HG03139 (cell line): ENCODE measurements around the gene RANBP10.
"Not testable (repeated sequence)": the region's sequence is repeated elsewhere in the genome, so short reads cannot be mapped to it uniquely, and the experiment has no call there.

ENCODE experiments used
- ATAC-seq: cut with Tn5 transposase; IDR thresholded peaks from one replicate; pipeline ENCODE4 v1.9.1; 2021; ENCODE audit not compliant: unreplicated experiment

Gene RANBP10

DNA sequence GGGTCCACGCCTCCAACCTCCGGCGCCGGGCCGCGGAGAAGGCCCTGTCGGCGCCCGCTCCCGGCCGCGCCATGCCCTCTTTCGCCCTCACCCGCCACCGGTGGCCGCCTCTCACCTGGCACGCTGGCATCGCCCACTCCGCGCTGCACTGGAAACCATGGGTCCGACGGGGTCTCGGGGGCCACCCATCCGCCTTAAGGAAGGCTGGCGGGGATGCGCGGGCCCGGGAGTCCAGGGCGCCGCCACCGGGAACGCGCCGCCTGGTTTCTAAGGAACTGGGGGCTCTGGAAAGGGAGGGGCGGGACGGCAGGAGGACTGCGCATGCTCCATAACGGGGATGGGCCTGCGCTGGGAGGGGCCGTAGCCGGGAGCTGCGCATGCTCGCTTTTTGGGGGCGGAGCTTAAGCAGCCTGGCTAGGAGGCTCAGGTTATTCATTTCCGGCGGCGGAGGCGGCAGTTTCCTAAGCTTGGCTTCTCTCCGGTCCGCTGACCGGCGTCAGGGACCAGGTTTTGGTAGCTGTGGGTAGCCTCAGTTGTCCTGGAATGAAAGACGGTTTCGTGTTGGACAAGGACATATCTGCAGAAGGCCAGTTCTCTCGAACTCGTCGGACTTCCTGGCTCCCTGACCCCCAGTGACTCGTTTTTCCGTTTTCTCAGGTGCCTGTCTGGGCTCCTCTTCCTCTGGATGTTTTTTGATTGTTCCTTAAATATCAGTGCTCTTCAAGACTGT is 87.1 kb downstream of the RANBP10 start, which contains the start of gene GFOD2:
Gene GFOD2, minus strand, starts transcription at position 269 of the 730 bp plus-strand sequence. CDS start 33,601 bp downstream, outside the sequence.
- ATAC-seq: peak; percentile 64

DNA sequence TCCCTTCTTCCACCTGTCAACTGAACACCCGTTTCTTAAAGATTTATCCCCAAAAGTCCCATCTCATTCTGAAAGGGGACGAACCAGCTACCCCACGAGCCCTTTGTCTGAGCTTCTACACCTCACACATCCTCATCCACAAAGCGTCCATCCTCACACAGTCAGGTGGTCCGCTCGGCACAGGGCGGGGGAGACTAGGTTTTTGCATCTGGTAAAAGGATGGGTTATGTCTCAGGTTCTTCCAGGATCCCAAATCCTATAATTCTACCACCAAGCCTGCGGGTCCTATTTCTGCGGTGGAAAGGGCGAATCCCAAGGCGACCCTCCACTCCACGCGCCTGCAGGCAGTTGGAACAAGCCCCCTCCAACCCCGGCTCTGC is 87.7 kb downstream of the RANBP10 start:
- no peak for ATAC-seq

DNA sequence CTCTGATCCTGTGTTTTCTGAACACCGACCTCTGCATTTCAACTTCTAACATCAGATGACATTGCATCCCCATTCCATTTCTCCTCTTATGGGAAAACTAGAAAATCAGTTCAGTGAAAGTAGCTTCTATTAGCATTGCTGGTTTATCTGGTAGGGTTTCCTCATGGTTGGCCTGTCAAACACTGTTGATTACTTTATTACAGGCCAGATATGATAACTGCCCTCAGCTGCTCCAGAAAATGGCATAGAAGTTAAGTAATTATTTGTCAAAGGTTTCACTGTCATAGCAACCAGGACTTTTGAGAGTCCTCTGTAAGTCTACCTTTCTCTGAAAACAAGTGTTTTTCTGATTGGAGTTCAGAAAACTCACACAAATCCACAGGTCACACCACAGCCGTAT is 90.3 kb downstream of the RANBP10 start:
- ATAC-seq: no peak

DNA sequence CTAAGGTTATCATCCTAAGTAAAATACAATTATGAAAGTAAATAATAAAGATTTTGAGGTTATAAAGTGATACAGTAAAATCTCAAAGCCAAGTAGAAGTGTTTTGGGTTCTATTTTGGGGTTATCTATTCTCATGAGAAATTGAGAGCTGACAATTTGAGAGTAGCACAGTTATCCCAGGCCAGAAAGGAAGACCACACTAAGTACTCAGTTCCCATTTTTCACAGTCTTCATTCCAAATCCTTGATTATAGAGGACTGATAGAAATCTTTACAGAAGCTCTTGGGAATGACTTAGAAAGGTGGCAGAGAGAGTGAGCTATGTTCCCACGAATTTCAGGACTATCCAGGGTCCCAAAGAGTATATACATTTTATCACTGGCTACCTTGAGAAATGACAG is 91.8 kb downstream of the RANBP10 start:
- ATAC-seq: no peak

DNA sequence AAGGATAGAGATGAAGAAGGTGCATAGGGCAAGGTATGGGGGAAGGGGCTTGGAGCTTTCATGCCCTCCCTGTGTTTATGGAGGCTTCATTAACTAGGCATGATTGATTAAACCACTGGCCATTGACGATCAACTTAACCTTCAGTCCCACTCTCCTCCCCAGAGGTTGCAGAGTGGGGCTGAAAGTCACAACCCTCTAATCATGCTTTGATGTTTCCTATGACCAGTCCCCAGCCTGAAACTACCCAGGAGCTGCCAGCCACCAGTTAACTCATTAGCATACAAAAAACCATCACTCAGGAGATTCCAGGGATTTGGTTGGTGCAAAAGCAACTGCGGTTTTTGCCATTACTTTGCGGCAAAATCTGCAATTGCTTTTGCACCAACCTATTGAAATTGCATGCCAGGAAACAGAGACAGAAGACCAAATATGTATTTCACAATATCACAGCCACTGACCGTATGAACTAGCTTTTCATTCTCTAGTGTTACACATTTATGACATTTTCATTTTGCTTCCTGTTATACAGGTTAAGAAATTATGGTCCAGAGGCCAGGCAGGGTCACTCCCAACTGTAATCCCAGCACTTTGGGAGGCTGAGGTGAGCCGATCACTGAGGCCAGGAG is 92.6 kb downstream of the RANBP10 start:
- no peak for ATAC-seq

DNA sequence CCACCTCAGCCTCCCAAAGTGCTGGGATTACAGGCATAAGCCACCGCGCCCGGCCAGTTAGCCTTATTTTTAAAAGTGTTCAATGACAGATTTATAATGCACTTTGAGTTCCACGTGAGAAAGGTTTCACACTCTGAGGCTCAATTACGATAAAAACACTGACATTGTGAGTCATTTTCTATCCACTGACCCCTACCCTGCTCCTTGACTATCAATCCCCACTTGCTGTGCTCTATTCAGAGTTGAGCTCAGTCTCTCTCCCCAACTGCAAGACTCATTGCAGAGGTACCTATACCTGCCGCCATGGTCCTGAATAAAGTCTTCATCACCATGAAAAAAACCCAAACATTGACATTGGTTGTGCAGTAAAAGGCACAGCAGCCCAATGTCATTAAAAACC is 95.8 kb downstream of the RANBP10 start:
- ATAC-seq: no peak

DNA sequence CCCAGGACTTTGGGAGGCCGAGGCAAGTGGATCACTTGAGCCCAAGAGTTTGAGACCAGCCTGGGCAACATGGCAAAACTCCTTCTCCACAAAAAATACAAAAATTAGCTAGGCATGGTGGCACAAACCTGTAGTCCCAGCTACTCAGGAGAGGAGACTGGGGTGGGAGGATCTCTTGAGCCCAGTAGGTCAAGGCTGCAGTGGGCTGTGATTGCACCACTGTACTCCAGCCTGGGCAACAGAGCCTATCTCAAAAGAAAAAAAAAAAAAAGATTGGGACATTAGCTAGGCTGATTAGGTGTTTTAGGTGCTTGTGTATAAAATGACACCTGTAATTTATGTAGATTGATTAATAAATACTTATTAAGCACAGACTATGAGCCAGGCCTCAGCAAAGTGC is 97.3 kb downstream of the RANBP10 start:
- ATAC-seq: no peak

DNA sequence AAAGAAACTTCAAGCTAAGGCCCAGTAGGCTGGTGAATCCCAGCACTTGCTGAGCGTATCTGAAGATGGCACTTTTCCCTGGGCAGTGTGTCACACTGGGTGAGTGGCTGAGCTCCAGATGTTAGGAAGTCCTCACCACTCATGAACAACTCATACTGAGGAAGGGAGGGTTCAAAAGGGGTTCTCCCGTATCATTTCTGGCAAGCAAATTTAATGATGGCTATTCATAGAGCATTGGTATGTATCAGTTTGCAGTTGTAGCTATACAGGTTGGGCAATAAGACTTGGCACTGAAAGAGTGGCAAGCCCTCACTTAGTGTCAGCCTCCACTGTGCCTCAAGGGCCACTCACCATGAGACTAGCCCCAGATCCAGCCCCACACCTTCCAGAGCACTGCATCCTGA is 98.0 kb downstream of the RANBP10 start:
- no peak for ATAC-seq

DNA sequence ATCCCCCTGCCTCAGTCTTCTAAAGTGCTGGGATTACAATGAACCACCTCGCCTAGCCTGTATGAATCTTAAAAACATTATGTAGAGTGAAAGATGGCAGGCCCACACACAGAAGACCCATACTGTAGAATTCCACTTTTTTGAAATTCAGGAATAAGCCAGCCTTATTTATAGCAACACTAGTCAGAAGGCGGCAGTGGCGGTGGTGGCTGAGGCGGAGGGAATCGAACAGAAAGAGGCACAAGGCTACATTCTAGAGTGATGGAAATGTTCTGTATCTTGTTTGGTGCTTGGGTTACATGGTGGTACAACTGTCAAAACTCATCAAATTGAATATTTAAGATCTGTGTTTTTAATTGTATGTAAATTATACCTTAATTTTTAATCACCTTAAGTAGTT is 98.6 kb downstream of the RANBP10 start:
- ATAC-seq: no peak

DNA sequence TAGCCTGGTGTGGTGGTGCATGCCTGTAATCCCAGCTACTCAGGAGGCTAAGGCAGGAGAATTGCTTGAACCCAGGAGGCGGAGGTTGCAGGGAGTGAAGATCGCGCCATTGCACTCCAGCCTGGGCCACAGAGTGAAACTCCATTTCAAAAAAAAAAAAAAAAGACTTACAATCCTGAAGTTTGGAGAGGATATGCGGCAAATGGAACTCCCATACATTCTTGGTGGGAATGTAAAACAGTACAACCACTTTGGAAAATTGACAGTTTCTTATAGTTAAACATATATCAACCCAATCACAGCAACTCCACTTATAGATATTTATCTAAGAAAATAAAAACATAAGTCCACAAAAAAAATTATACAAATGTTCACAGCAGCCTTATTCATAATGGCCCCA is 99.2 kb downstream of the RANBP10 start:
- no peak for ATAC-seq

DNA sequence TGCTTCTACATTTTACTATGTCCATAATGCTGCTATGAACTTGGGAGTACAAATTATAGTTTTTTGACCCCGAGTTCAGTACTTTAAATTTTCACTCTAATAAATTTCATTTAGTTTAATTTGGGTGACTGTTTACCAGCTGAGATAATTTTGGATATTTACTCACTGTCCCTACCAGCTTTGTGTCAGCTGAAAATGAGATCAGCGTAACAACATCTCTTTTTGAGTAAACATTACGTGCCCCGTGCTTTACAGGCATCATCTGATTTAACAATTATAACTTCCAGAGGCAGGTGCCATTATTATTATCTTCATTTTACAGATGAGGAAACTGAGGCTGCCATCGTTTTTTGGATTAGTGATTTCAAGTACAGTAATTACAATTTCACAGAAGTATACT is 102.2 kb downstream of the RANBP10 start:
- no peak for ATAC-seq

DNA sequence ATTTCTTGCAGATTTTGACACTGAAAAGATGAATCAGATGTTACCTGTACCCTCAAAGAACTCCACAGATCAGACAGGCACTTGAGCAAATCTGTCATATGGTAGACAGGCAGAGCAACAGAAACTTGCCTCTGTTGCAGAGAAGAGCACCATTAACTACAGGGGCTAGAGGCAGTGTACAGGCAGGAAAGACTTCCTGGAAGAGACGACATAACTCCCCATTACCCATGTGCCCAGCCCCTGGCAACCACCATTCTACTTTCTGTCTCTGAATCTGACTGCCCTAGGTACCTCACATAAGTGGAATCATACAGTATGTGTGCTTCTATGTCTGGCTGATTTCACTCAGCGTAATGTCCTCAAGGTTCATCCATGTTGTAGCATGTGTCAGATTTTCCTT is 102.7 kb downstream of the RANBP10 start:
- ATAC-seq: no peak

DNA sequence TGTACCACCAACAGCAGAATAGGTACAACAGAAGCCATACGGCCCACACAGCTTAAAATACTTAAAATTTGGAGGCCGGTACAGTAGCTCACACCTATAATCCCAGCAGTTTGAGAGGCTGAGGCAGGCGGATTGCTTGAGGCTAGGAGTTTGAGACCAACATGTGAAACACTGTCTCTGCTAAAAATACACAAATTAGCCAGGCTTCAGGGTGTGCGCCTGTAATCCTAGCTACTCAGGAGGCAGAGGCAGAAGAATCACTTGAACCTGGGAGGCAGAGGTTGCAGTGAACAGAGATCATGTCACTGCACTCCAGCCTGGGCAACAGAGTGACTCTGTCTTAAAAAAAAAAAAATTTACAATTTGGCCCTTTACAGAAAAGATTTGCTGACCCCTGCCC is 104.2 kb downstream of the RANBP10 start:
- no peak for ATAC-seq

DNA sequence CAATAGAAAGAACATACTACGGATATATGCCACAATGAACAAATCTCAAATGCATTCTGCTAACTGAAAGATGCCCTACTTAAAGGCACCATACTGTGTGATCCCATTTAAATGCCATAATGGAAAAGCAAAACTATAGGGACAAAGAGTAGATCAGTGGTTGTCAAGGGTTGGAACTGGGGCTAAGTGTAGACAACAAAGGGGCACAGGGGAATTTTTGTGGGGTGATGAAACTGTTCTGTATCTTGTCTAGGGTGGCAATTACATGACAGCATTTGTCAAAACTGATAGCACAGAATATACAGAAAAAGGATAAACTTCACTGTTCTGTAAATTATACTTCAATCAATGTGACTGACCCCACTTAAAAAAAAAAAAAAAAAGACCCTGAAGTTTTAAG is 104.9 kb downstream of the RANBP10 start:
- ATAC-seq: no peak

DNA sequence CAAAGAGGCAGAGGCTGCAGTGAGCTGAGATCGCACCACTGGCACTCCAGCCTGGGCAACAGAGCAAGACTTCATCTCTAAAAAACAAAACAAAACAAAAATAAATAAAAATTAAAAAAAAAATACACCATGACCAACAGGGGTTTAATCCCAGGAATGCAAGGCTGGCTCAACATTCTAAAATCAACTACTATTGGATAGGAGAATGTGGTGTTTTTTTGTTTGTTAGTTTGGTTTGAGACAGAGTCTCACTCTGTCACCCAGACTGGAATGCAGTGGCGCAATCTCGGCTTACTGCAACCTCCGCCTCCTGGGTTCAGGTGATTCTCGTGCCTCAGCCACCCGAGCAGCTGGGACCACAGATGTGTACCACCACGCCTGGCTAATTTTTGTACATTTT is 107.1 kb downstream of the RANBP10 start:
- ATAC-seq: no peak

DNA sequence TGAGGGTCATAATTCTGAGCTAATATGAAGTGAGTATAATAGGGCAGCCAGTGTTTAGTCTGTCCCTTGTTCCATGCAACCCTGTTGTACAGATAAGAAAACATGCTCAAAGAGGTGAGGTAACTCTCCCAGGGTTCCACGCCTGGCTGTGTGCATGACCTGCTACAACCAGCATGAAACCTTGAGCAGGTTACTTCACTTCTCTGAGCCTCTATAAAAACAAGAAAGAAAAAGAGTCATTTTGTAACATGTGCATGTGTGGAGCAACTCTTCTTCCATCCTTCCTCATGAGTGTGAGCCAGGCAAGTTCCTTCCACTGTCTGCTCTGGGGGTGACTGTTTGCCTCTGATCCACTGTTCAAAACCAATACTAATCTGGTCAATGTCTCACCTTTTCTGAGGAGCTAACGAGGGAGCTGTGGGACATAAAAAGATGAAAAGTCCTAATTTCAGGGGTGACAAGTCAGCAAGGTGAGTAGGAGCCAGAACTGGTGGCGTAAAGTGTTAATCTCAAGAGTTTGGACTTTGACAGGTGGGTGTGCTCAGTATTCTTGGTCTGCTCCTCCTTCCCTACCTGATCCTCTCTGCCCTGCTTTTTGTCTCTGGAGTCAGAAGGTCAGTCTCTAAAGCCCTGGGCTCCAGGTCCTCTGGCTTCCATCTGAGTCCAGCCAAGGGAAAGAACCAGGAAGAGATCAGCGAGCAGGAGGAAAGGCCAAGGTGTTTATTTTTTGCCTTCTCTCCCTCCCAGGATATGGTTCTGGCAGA is 108.8 kb downstream of the RANBP10 start:
- no peak for ATAC-seq

DNA sequence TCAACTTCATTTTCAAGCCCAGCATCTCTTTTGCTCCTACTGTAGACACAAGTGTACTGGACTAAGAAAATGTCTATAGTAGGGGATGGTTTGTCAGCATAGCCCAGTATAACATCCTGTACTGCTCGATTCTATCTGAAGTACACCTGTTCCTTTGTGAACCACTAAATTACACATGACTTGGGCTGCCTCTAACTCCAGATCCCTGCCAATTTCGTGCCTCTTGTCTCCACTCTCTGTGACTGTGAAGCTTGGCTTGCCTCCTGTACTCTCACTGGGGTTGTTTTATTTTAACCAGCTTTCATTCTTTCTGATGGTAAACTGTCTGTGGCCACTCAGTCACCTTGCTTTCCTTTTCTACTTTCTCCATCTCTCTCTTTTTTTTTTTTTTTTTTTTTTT is 111.7 kb downstream of the RANBP10 start:
- no peak for ATAC-seq

DNA sequence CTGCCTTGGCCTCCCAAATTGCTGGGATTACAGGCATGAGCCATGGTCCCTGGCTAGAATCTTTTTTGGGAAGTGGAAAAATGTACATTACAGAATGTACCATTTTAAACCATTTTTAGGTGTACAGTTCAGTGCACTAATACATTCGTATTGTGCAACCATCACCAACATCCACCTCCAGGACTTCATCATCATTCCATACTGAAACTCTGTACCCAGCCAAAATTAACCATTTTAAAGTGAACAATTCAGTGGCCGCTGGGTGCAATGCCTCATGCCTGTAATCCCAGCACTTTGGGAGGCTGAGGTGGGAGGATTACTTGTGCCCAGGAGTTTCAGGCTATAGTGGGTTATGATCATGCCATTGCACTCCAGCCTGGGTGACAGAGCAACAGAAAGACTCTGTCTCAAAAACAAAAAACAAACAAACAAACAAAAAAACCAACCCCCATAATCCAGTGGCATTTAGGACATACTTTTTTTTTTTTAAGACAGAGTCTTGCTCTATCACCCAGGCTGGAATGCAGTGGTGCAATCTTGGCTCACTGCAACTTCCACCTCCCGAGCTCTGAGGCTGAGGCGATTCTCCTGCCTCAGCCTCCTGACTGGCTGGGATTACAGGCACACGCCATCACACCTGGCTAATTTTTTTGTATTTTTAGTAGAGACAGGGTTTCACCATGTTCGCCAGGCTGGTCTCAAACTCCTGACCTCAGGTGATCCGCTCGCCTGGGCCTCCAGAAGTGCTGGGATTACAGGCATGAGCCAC is 112.7 kb downstream of the RANBP10 start:
- ATAC-seq: not testable (repeated sequence)

DNA sequence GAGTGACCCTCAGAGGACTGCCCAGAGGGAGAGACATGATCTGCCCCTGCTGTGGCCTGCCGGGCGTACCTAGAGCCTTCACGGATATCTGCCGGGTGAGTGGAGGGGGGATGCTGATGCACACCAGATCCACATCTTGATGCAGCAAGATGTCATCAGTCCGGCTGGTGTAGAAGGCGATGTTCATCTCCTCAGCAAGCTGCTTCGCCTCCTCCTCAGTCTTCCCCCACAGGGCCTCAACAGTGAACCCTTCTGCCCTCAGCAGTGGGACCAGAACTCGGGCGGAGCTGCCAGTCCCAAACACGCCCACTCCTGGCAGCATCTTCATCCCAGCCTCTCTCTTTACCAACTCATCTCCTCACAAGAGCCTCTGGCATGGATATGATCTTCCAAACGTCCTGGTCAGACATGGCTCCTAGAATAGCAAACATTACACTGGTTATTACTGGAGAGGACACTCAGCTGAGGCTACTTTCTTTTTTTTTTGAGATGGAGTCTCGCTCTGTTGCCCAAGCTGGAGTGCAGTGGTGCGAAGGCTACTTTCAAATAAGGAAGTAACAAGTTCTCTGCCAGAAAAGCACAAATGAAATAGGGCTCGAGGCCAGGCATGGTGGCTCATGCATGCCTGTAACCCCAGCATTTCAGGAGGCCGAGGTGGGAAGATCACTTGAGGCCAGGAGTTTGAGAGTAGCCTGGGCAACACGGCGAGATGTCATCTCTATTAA is 120.8 kb downstream of the RANBP10 start:
- no peak for ATAC-seq

DNA sequence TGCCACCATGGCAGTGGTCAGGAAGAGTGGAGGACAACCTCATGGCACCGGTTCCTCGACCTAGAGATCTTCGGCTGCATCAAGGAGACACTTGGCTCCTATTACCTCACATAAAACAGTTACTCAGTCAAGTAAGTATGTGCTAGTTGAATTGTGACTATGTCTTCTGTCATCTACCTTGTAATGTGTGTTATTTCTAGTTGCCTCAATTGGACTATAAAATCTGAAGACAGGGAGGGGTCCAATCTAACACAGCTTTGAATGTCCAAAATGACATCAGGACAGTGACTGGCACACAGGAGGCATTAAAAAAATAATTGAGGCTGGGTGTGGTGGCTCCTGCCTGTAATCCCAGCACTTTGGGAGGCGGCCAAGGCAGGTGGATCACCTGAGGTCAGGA is 122.6 kb downstream of the RANBP10 start:
- no peak for ATAC-seq
